GM21619 (cell line): ENCODE results near the gene NRP1.

ENCODE experiments used
- ATAC-seq: cut with Tn5 transposase; IDR thresholded peaks from one replicate; pipeline ENCODE4 v1.9.1; 2021; ENCODE audit not compliant: unreplicated experiment

Gene NRP1

GRCh38 chr10:33133557-33133956 lies 200.9 kb downstream of the NRP1 start:
- no peak for ATAC-seq

DNA sequence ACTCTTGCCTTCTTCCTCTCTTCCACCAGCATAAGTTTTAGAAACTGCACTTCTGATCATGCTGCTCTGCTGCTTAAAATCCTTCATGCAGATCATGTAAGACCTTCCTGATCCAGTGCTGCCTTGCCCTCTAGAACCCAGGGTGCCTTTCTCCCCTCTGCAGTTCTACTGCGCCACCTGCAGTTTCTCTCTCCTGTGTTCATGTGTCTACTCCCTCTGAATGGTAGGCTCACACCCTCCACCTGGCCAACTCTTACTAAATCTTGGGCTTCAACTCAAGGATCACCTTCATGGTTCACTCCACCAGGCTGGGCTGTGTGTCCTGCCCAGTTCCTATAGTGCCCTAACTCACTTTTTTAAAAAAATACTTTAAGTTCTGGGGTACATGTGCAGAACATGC lies 201.8 kb downstream of the NRP1 start:
- ATAC-seq = no peak

GRCh38 chr10:33129996-33130386 lies 204.5 kb downstream of the NRP1 start:
- ATAC-seq = no peak

- ATAC-seq = no peak
Measured at GRCh38 chr10:33129141-33129995, 205.1 kb downstream of the NRP1 start.

- ATAC-seq = no peak
Measured at GRCh38 chr10:33127622-33128021, 206.8 kb downstream of the NRP1 start.
